Naive thymus-derived CD8-positive, alpha-beta T cell (primary cell): ENCODE data around the gene LRRC56. TPM values are rescaled to one million over a fixed set of nuclear protein-coding genes. Genes with fewer than 3 reads are reported as not detected.

ENCODE experiments used
- ATAC-seq, 2 donors: fragments of 150-1000 bp; cut with Tn5 transposase in 1 of 2; sonication (Bioruptor Pico), chemical (Tn5 transposase) in 1 of 2; 1 replicate in 1 of 2; 2 replicates in 1 of 2; pipeline ENCODE4 v1.10.0; 2021; ENCODE audit warnings: mild to moderate bottlenecking in 2 of 2, moderate library complexity in 2 of 2
- POLR2A ChIA-PET: fragments of 350-600 bp; sonication (Branson Sonifier 250); formaldehyde crosslinking; loops from one replicate; lab custom pipeline; 2021; ENCODE audit warnings: antibody characterized with exemption; lab: Charles Lee
- DNase-seq, 10 donors: peaks; one replicate each; pipeline versions ENCODE4 v3.0.0 to v3.0.0-alpha.2; 2020 to 2022
- H3K27ac Mint-ChIP-seq, 10 donors: one replicate each; pipeline ENCODE4 v1.8.0; 2020 to 2022; ENCODE audit warnings: mild to moderate bottlenecking in 10 of 10, mixed read lengths in 10 of 10, moderate library complexity in 4 of 10, inconsistent platforms in 1 of 10
- H3K27me3 Mint-ChIP-seq, 5 donors: one replicate each; pipeline ENCODE4 v1.8.0; 2021 to 2022; ENCODE audit warnings: mixed read lengths in 5 of 5
- H3K36me3 Mint-ChIP-seq, 3 donors: one replicate each; pipeline ENCODE4 v1.8.0; 2020 to 2022; ENCODE audit warnings: mixed read lengths in 3 of 3, mild to moderate bottlenecking in 2 of 3, inconsistent platforms in 1 of 3
- H3K4me1 Mint-ChIP-seq, 4 donors: one replicate each; pipeline ENCODE4 v1.8.0; 2021 to 2022; ENCODE audit warnings: mixed read lengths in 4 of 4
- H3K4me3 Mint-ChIP-seq, 10 donors: one replicate each; pipeline ENCODE4 v1.8.0; 2020 to 2022; ENCODE audit warnings: mild to moderate bottlenecking in 10 of 10, mixed read lengths in 10 of 10, moderate library complexity in 6 of 10, inconsistent platforms in 1 of 10
- H3K9me3 Mint-ChIP-seq, 9 donors: one replicate each; pipeline ENCODE4 v1.8.0; 2020 to 2022; ENCODE audit warnings: mixed read lengths in 9 of 9, mild to moderate bottlenecking in 3 of 9, inconsistent platforms in 1 of 9, moderate library complexity in 1 of 9
- polyA plus RNA-seq, 3 donors: library from polyadenylated mRNA; unstranded; fragments of 300-500 nt; fragmentation: Illumina TruSeq; gene quantifications; one replicate each; pipeline ENCODE4 v1.2.3, GENCODE V29; 2021
- total RNA-seq, 8 experiments: library from RNA in 2 of 8; stranded (reverse) in 2 of 8; gene quantifications; one replicate each; pipeline ENCODE4 v1.2.3 and lab custom pipeline; 2021 to 2026

LRRC56 gene
- total and polyA plus RNA-seq, 5 experiments from 2014 or later: 0.32 to 5.2 (median 1.1) TPM

DNA sequence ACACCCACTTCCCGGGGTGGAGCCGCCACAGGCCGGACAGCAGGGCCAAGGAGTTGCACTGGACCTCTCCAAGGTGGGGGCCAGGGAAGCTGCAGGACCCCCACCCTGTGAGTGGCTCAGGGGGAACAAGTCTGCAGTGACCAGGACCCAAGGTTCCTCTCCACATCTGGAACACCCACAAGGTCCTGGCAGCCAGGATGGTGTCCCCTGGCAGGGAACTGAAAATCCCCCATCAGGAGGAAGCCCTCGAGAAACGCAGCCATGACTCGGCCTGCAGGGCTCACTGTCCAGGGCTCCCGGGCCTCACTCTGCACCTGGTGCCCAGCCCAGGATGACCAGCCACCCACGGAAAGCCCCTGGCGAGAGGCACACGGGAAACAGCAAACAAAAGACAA, 41.8 kb upstream of the LRRC56 start:
- DNase-seq (no peak), ATAC-seq (no peak)
- peaks cover 0 to 52% (median 10%) of the 10 kb centered on the region in 3 donors for H3K36me3 Mint-ChIP-seq
- peaks cover 0 to 12% (median 4%) of the 10 kb centered on the region in 4 donors for H3K4me1 Mint-ChIP-seq
- H3K27ac Mint-ChIP-seq: peak overlapping the region in 1 of 10 donors; percentile 64
- no peak overlapping the region for H3K4me3 Mint-ChIP-seq
- H3K9me3 Mint-ChIP-seq: no peaks in the 10 kb centered on the region
- POLR2A ChIA-PET: interaction anchor here (0.9 kb wide), 1 partner anchor 10 kb away, joined by 3 read pairs; no protein-coding TSS in a partner anchor
- H3K27me3 Mint-ChIP-seq: no peaks in the 10 kb centered on the region

- POLR2A ChIA-PET: no interaction called here
- Mint-ChIP-seq H3K9me3 (no peaks in the 10 kb centered on the region), H3K4me1 (peaks cover 0 to 16% (median 7%) of the 10 kb centered on the region in 4 donors), H3K36me3 (peaks cover 0 to 59% (median 10%) of the 10 kb centered on the region in 3 donors), H3K4me3 (no peak overlapping the region), H3K27me3 (no peaks in the 10 kb centered on the region), H3K27ac (peak overlapping the region in 5 of 10 donors; percentile 29 to 74 (median 66))
- ATAC-seq: no peak
- DNase-seq: no peak
These were observed 40.3 kb upstream of the LRRC56 start for GRCh38 chr11:496834-497564.

DNA sequence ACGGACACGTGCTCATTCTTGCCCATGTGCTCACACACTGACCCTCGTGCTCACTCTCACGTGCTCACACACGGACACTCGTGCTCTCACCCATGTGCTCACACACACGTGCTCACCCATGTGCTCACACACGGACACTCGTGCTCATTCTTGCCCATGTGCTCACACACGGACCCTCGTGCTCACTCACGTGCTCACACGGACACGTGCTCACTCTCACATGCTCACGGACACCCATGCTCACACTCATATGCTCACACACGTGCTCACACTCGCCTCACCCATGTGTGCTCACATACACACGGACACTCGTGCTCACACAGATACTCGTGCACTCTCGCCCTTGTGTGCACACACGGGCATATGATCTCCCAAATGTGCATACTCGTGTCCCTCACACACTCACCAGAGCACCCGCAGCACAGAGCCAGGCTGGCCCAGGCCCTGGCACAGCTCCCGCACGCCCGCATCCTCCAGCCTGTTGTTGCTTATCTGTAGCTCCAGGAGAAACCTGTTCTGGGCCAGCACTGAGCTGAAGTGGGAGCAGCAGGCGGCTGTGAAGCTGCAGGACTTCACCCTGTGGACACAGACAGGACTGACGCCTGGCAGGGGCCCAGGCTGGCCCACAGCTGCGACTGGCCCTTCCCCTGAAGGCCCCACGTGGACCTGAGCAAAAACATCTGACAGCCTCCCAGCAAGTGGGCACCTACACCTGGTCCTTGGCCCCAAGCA, 39.6 kb upstream of the LRRC56 start:
- DNase-seq: no peak
- H3K27ac Mint-ChIP-seq: peak overlapping the region in 4 of 10 donors; percentile 25 to 81 (median 57)
- no peak for ATAC-seq
- no peak overlapping the region for H3K4me3 Mint-ChIP-seq
- peaks cover 0 to 16% (median 8%) of the 10 kb centered on the region in 4 donors for H3K4me1 Mint-ChIP-seq
- H3K36me3 Mint-ChIP-seq: peaks cover 0 to 57% (median 10%) of the 10 kb centered on the region in 3 donors
- no peaks in the 10 kb centered on the region for H3K27me3 Mint-ChIP-seq
- no peaks in the 10 kb centered on the region for H3K9me3 Mint-ChIP-seq
- POLR2A ChIA-PET: interaction anchor here (0.6 kb wide), 1 partner anchor 32 kb away, joined by 3 read pairs; no protein-coding TSS in a partner anchor

- DNase-seq (no peak), ATAC-seq (no peak)
- Mint-ChIP-seq H3K27me3 (no peaks in the 10 kb centered on the region), H3K9me3 (no peaks in the 10 kb centered on the region), H3K36me3 (peaks cover 0 to 53% (median 10%) of the 10 kb centered on the region in 3 donors), H3K4me3 (no peak overlapping the region), H3K27ac (peak overlapping the region in 3 of 10 donors; percentile 13 to 40 (median 36)), H3K4me1 (peaks cover 0 to 20% (median 10%) of the 10 kb centered on the region in 4 donors)
- POLR2A ChIA-PET: no interaction called here
These were observed 38.8 kb upstream of the LRRC56 start for GRCh38 chr11:498297-499181.

- POLR2A ChIA-PET: no interaction called here
- ATAC-seq: no peak
- H3K4me1 Mint-ChIP-seq: peaks cover 1 to 23% (median 12%) of the 10 kb centered on the region in 4 donors
- peak overlapping the region in 1 of 10 donors; percentile 50 for H3K27ac Mint-ChIP-seq
- DNase-seq: no peak
- H3K4me3 Mint-ChIP-seq: peak overlapping the region in 1 of 10 donors; percentile 58
- H3K36me3 Mint-ChIP-seq: peaks cover 0 to 50% (median 10%) of the 10 kb centered on the region in 3 donors
- H3K27me3 Mint-ChIP-seq: no peaks in the 10 kb centered on the region
- no peaks in the 10 kb centered on the region for H3K9me3 Mint-ChIP-seq
These were observed 37.9 kb upstream of the LRRC56 start for GRCh38 chr11:499201-500076.

GRCh38 chr11:501001-501682, 36.2 kb upstream of the LRRC56 start:
- Mint-ChIP-seq H3K27me3 (no peaks in the 10 kb centered on the region), H3K36me3 (peaks cover 0 to 39% (median 10%) of the 10 kb centered on the region in 3 donors), H3K27ac (peak overlapping the region in 5 of 10 donors; percentile 13 to 86 (median 83)), H3K9me3 (no peaks in the 10 kb centered on the region), H3K4me3 (peak overlapping the region in 1 of 10 donors; percentile 4), H3K4me1 (peaks cover 8 to 39% (median 21%) of the 10 kb centered on the region in 4 donors)
- ATAC-seq (no peak), DNase-seq (no peak)
- POLR2A ChIA-PET: interaction anchor here (0.6 kb wide), 2 partner anchors 192 to 222 kb away, joined by 3 read pairs; no protein-coding TSS in a partner anchor

DNA sequence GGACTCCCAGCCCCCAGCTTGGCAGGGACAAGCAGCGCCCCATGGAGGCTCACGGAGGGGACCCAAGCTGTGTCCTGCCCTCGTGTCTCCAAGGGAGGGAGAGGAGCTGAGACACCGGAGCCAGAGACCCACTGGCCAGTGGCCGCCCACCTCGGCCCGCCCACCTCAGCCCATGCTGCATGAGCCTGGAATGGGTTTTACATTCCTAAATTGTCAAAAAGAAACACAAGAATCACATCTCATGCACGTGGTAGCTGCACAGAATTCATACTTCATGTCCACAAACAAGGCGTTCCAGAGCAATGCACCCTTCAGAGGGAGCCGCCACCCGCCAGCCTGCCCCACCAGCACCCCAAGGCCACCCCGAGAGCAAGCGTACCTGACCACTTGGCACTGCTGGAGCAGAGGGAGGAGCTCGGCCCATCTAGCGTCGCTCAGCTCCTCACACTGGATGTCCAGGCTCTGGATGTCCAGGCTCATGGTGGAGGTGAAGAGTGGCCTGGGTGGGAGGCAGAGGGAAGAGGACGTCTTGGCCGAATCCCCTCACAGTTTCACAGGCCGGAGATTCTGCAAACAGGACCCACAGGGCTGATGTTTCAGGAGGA, 35.5 kb upstream of the LRRC56 start:
- ATAC-seq: no peak
- H3K9me3 Mint-ChIP-seq: no peaks in the 10 kb centered on the region
- H3K36me3 Mint-ChIP-seq: peaks cover 0 to 35% (median 10%) of the 10 kb centered on the region in 3 donors
- H3K4me1 Mint-ChIP-seq: peaks cover 12 to 42% (median 26%) of the 10 kb centered on the region in 4 donors
- H3K27ac Mint-ChIP-seq: peak overlapping the region in 5 of 10 donors; percentile 15 to 86 (median 37)
- H3K4me3 Mint-ChIP-seq: no peak overlapping the region
- no peaks in the 10 kb centered on the region for H3K27me3 Mint-ChIP-seq
- POLR2A ChIA-PET: interaction anchor here (0.6 to 1.0 kb wide), 3 partner anchors 42 to 222 kb away, joined by 3 read pairs; no protein-coding TSS in a partner anchor
- no peak for DNase-seq

- Mint-ChIP-seq H3K27ac (peak overlapping the region in 1 of 10 donors; percentile 24), H3K4me3 (peak overlapping the region in 1 of 10 donors; percentile 7), H3K36me3 (peaks cover 0 to 28% (median 5%) of the 10 kb centered on the region in 3 donors), H3K4me1 (peaks cover 9 to 35% (median 25%) of the 10 kb centered on the region in 4 donors), H3K9me3 (no peaks in the 10 kb centered on the region), H3K27me3 (no peaks in the 10 kb centered on the region)
- ATAC-seq: no peak
- POLR2A ChIA-PET: interaction anchor here (0.5 to 1.1 kb wide), 3 partner anchors 8 to 43 kb away, joined by 3 read pairs; no protein-coding TSS in a partner anchor
- DNase-seq: no peak
These were observed 34.8 kb upstream of the LRRC56 start for GRCh38 chr11:502288-503178.

DNA sequence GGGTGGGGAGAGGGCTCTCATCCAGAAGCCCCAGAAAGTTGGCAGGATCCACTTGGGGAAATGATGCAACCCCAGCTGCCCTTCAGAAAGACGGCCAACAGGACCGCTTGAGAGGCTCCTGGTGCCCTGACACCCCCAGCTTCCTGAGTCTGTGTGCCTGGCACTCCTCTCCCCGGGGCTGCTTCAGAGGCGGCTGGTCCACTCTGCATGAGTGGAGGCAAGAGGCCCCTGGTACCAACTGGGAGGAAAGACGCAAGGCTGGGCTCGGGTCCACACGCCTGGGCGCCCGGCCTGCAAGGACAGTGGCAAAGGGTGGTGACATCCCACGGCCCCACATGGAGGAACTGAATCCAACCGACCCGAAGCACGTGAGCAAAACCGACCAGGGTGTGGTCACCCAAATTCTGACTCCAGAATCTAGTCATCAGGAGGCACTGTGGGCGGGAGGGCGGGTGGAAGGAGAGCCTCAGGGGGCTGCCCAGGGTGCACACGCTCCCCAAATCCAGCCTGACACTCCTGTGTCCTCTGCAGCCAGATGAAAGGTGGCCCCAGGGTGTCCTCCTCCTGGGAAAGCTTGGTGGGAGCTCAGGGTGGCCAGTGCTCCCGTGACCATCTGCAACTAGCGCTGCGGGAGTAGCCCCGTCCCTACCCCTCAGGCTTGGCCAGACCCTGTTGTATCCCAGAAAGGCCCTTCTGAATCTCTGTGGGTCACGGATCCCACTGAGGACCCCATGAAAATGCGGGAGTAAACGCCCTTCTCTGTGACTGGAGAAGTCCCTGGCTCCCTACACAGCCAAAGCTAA, 33.9 kb upstream of the LRRC56 start:
- no peak for DNase-seq
- peaks cover 8 to 41% (median 27%) of the 10 kb centered on the region in 4 donors for H3K4me1 Mint-ChIP-seq
- H3K9me3 Mint-ChIP-seq: no peaks in the 10 kb centered on the region
- peak overlapping the region in 2 of 10 donors; percentile 6 to 63 for H3K27ac Mint-ChIP-seq
- H3K4me3 Mint-ChIP-seq: peak overlapping the region in 6 of 10 donors; percentile 16 to 98 (median 52)
- no peaks in the 10 kb centered on the region for H3K27me3 Mint-ChIP-seq
- H3K36me3 Mint-ChIP-seq: peaks cover 0 to 19% (median 0%) of the 10 kb centered on the region in 3 donors
- POLR2A ChIA-PET: interaction anchor here (0.5 to 1.1 kb wide), 2 partner anchors 9 to 27 kb away, joined by 3 read pairs; no protein-coding TSS in a partner anchor
- no peak for ATAC-seq
